Measurements from ENCODE around the gene GFRA3.
"Not testable (repeated sequence)": the region's sequence is repeated elsewhere in the genome, so short reads cannot be mapped to it uniquely, and the experiment has no call there.

Gene GFRA3

DNA sequence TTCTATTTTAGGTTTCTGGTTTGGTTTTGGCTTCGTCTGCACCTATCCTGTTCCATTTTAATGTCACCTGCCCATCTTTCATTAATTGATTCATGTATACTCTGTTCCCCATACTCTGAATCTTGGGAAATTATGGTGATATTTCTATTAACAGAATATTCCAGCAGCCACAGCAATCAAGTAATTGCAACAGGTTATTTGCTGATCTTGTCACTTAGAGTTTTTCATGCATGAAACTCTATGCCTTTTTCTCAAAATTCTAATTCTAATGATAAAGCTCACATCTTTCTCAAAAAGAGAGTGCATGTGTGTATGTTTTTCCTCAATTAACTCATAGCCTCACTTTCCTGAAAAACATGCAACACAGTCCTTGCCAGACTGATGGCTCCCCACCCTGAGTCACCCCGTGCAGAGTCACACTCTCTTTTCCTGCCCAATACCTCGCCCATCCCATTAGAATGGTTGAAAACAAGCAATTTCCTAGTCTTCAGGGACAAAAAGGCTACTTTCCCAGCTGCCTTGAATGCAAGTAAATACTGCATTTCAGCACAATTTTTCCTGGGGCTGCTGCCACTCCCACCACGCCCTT lies 15.6 kb downstream of the GFRA3 start:
- ChIA-PET POLR2A (no interaction called here), CTCF (interaction anchor here (1.5 to 2.4 kb wide), 2 partner anchors 25 to 36 kb away, joined by 4 to 7 read pairs; no protein-coding TSS in a partner anchor)
- H3K4me3 ChIP-seq (ENCODE audit: low read depth, low read length) = no peak overlapping the region
- DNase-seq (ENCODE audit: low read depth, low spot score) = no peak
- TF ChIP-seq, protein P1, sequence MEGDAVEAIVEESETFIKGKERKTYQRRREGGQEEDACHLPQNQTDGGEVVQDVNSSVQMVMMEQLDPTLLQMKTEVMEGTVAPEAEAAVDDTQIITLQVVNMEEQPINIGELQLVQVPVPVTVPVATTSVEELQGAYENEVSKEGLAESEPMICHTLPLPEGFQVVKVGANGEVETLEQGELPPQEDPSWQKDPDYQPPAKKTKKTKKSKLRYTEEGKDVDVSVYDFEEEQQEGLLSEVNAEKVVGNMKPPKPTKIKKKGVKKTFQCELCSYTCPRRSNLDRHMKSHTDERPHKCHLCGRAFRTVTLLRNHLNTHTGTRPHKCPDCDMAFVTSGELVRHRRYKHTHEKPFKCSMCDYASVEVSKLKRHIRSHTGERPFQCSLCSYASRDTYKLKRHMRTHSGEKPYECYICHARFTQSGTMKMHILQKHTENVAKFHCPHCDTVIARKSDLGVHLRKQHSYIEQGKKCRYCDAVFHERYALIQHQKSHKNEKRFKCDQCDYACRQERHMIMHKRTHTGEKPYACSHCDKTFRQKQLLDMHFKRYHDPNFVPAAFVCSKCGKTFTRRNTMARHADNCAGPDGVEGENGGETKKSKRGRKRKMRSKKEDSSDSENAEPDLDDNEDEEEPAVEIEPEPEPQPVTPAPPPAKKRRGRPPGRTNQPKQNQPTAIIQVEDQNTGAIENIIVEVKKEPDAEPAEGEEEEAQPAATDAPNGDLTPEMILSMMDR (IDR thresholded peaks at IDR 0.05; ENCODE audit: insufficient read depth, low read length, missing control alignments) = no peak

- TF ChIP-seq, protein P1 (IDR thresholded peaks at IDR 0.05; ENCODE audit: insufficient read depth, low read length, missing control alignments) = no peak
- POLR2A ChIA-PET = no interaction called here
- CTCF ChIA-PET = no interaction called here
Observed at GRCh38 chr5:138257583-138257982, 16.8 kb downstream of the GFRA3 start.

DNA sequence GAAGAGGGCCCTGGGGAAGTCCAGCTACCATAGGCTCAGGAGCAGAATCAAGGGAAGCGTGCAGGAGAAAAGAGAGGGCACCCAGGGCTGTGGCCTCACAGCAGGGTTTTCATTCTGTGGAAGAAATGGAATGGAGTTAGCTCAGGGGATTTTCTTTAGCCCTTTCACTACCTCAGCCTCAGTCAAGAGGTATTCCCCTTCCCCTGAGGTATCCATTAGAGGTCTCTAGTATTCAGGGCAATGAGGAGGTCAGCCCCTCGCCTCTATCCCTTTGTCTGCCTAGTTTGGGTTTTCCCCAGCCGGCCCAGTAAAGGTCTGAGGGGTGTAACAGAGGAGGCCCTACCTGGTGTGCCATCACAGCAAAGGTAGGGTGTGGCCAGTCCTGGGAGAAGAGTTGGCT lies 21.5 kb downstream of the GFRA3 start:
- H3K4me3 ChIP-seq (ENCODE audit: low read depth, low read length) = no peak overlapping the region
- TF ChIP-seq, protein P1 (IDR thresholded peaks at IDR 0.05; ENCODE audit: insufficient read depth, low read length, missing control alignments) = no peak
- DNase-seq (ENCODE audit: low read depth, low spot score) = no peak
- ChIA-PET CTCF (interaction anchor here (0.7 to 0.8 kb wide), 2 partner anchors 30 kb away, joined by 3 read pairs; no protein-coding TSS in a partner anchor), POLR2A (no interaction called here)

More at GRCh38 chr5:138257583-138257982, 16.8 kb downstream of the GFRA3 start:
- DNase-seq (ENCODE audit: low read depth, low spot score) = no peak
- no peak overlapping the region for H3K4me3 ChIP-seq (ENCODE audit: low read depth, low read length)

DNA sequence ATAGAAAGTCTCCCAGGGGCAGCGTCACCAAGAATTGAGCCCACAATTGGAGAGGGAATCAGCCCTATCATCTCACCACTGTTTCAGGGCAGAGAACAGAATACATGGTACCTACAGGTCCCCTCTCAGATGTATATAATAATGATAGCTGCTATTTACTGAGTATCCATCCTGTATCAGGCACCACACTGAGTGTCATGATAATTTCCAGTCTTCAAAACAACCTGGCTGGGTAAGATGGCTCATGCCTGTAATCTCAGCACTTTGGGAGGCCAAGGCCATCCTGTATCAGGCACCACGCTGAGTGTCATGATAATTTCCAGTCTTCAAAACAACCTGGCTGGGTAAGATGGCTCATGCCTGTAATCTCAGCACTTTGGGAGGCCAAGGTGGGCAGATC lies 26.6 kb downstream of the GFRA3 start:
- POLR2A ChIA-PET; DNase-seq (ENCODE audit: low read depth, low spot score); H3K4me3 ChIP-seq (ENCODE audit: low read depth, low read length): not testable (repeated sequence)
- CTCF ChIA-PET = interaction anchor here (1.1 kb wide), 1 partner anchor 35 kb away, joined by 5 read pairs; no protein-coding TSS in a partner anchor

- no peak overlapping the region for H3K4me3 ChIP-seq (ENCODE audit: low read depth, low read length)
- DNase-seq (ENCODE audit: low read depth, low spot score) = no peak
- ChIA-PET POLR2A (no interaction called here), CTCF (no interaction called here)
- TF ChIP-seq, protein P1 (IDR thresholded peaks at IDR 0.05; ENCODE audit: insufficient read depth, low read length, missing control alignments) = no peak
Observed at GRCh38 chr5:138246822-138247221, 27.6 kb downstream of the GFRA3 start.

GRCh38 chr5:138246334-138246733 lies 28.1 kb downstream of the GFRA3 start:
- H3K4me3 ChIP-seq (ENCODE audit: low read depth, low read length) = no peak overlapping the region
- TF ChIP-seq, protein P1 (IDR thresholded peaks at IDR 0.05; ENCODE audit: insufficient read depth, low read length, missing control alignments) = no peak
- POLR2A ChIA-PET = no interaction called here
- no peak for DNase-seq (ENCODE audit: low read depth, low spot score)
- CTCF ChIA-PET = no interaction called here

- no peak for DNase-seq (ENCODE audit: low read depth, low spot score)
- TF ChIP-seq, protein P1 (IDR thresholded peaks at IDR 0.05; ENCODE audit: insufficient read depth, low read length, missing control alignments) = no peak
- CTCF ChIA-PET = interaction anchor here (6.2 kb wide), 1 partner anchor 22 kb away, joined by 52 read pairs; no protein-coding TSS in a partner anchor
- POLR2A ChIA-PET = no interaction called here
- no peak overlapping the region for H3K4me3 ChIP-seq (ENCODE audit: low read depth, low read length)
Observed at GRCh38 chr5:138245717-138246116, 28.7 kb downstream of the GFRA3 start.

Data from AG04449 (cell line).